Measurements from ENCODE around the gene EIF5. TPM values are rescaled to one million over a fixed set of nuclear protein-coding genes. Genes with fewer than 3 reads are reported as not detected.

The EIF5 gene
- total and polyA plus RNA-seq, 2 donors (not counting 3 experiments of a cell fraction or from before 2014, with no cell fraction given) = 175 to 313 TPM

- H3K9ac ChIP-seq (replicated peaks; ENCODE audit: extremely low read depth, insufficient read depth, low read length) = no peak overlapping the region
- no peak overlapping the region for H2AFZ ChIP-seq (ENCODE audit: low read depth, low read length)
- no peaks in the 10 kb centered on the region for H3K9me3 ChIP-seq (replicated peaks; ENCODE audit: control insufficient read depth, insufficient read depth, low read length)
- TF ChIP-seq POLR2A (IDR thresholded peaks at IDR 0.05; ENCODE audit: low read depth, low read length) = no peak
- TF ChIP-seq GATA2 (IDR thresholded peaks at IDR 0.05; ENCODE audit: insufficient read depth, insufficient read length, low read depth, low read length) = no peak
- no peak for TF ChIP-seq FOS (IDR thresholded peaks at IDR 0.05; ENCODE audit: borderline replicate concordance, insufficient read depth, low read length)
- TF ChIP-seq, protein P1, sequence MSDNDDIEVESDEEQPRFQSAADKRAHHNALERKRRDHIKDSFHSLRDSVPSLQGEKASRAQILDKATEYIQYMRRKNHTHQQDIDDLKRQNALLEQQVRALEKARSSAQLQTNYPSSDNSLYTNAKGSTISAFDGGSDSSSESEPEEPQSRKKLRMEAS (IDR thresholded peaks at IDR 0.05; ENCODE audit: insufficient read depth, insufficient read length) = no peak
- TF ChIP-seq JUN (IDR thresholded peaks at IDR 0.05; ENCODE audit: borderline replicate concordance, insufficient read depth, insufficient read length, low read depth) = no peak
- TF ChIP-seq MYC (IDR thresholded peaks at IDR 0.05; ENCODE audit: low read depth, low read length) = no peak
- TF ChIP-seq POLR2AphosphoS5 (IDR thresholded peaks at IDR 0.05; ENCODE audit: insufficient read depth, low read depth, low read length) = no peak
- no peak for TF ChIP-seq EZH2 (IDR thresholded peaks at IDR 0.05; ENCODE audit: borderline replicate concordance, low read depth, low read length, severe bottlenecking)
- TF ChIP-seq CTCF (IDR thresholded peaks at IDR 0.05; ENCODE audit: extremely low read depth in 1 of 2, insufficient read depth in 1 of 2, low read depth in 1 of 2, low read length in 2 of 2) = no peak
- DNase-seq (ENCODE audit: low read depth, low spot score) (no peak), FAIRE-seq (no peak)
- CTCF ChIA-PET = interaction anchor here (0.6 to 10.4 kb wide), 3 partner anchors 10 to 184 kb away, joined by 3 to 257 read pairs (median 3); no protein-coding TSS in a partner anchor
- H3K36me3 ChIP-seq (ENCODE audit: control insufficient read depth in 2 of 2, extremely low read depth in 1 of 2, insufficient read depth in 2 of 2, low read length in 2 of 2) = no peaks in the 10 kb centered on the region
- POLR2A ChIA-PET = no interaction called here
- intact Hi-C loops (cut with micrococcal nuclease) = no loop called here
- H3K27ac ChIP-seq (ENCODE audit: insufficient read depth, low read depth, low read length) = no peak overlapping the region
- no peaks in the 10 kb centered on the region for H3K4me1 ChIP-seq (ENCODE audit: control insufficient read depth, extremely low read depth, insufficient read depth, low read length)
- H3K4me2 ChIP-seq (ENCODE audit: insufficient read depth, low read length) = no peak overlapping the region
- H3K9me1 ChIP-seq (replicated peaks; ENCODE audit: control insufficient read depth, extremely low read depth, insufficient read depth, low read length) = no peaks in the 10 kb centered on the region
- no TSS peak for BruUV-seq (replicated peaks)
- dilution Hi-C loops (cut with MboI; ENCODE audit: extremely low pct_ligation_motif_present, low sequenced_read_pairs) = no loop called here
- H3K79me2 ChIP-seq (ENCODE audit: control insufficient read depth, insufficient read depth, low read length) = no peaks in the 10 kb centered on the region
- no peaks in the 10 kb centered on the region for H4K20me1 ChIP-seq (replicated peaks; ENCODE audit: control insufficient read depth, extremely low read depth, insufficient read depth, low read length)
- peaks cover 15 to 19% of the 10 kb centered on the region in 2 experiments for H3K27me3 ChIP-seq (ENCODE audit: control insufficient read depth in 2 of 2, insufficient read depth in 2 of 2, low read length in 2 of 2)
- no peak overlapping the region for H3K4me3 ChIP-seq (replicated peaks in 1 of 3; ENCODE audit: insufficient read depth in 1 of 3, low read depth in 1 of 3, low read length in 3 of 3)
These were observed 45.8 kb upstream of the EIF5 start for GRCh38 chr14:103288076-103288766.

Measured in endothelial cell of umbilical vein (primary cell).